HUES48 (cell line): ENCODE measurements around the gene ADGB.
A peak's percentile ranks its signal among the peaks of the same experiment; 100 is the strongest.
"Not testable (repeated sequence)": the region's sequence is repeated elsewhere in the genome, so short reads cannot be mapped to it uniquely, and the experiment has no call there.

Experiments
- H3K27ac ChIP-seq: one replicate; pipeline ENCODE4 v1.7.0; 2013; ENCODE audit warnings: low read depth, low read length, inconsistent platforms
- H3K27me3 ChIP-seq: 2 replicates; pipeline ENCODE4 v1.6.1; 2013; ENCODE audit warnings: mild to moderate bottlenecking, low read length; ENCODE audit not compliant: control insufficient read depth, insufficient read depth
- H3K36me3 ChIP-seq: 2 replicates; pipeline ENCODE4 v1.6.1; 2013; ENCODE audit warnings: low read length; ENCODE audit not compliant: control insufficient read depth, insufficient read depth
- H3K4me1 ChIP-seq: 2 replicates; pipeline ENCODE4 v1.6.1; 2013; ENCODE audit warnings: mild to moderate bottlenecking, low read length; ENCODE audit not compliant: control insufficient read depth, insufficient read depth
- H3K4me3 ChIP-seq: 2 replicates; pipeline ENCODE4 v1.5.1; 2013; ENCODE audit warnings: mild to moderate bottlenecking, low read depth, low read length
- H3K9ac ChIP-seq: 2 replicates; pipeline ENCODE4 v1.6.1; 2013; ENCODE audit warnings: mild to moderate bottlenecking, low read depth, low read length, moderate library complexity
- H3K9me3 ChIP-seq: 2 replicates; pipeline ENCODE4 v1.6.1; 2013; ENCODE audit warnings: low read length; ENCODE audit not compliant: control insufficient read depth, insufficient read depth

The ADGB gene

DNA sequence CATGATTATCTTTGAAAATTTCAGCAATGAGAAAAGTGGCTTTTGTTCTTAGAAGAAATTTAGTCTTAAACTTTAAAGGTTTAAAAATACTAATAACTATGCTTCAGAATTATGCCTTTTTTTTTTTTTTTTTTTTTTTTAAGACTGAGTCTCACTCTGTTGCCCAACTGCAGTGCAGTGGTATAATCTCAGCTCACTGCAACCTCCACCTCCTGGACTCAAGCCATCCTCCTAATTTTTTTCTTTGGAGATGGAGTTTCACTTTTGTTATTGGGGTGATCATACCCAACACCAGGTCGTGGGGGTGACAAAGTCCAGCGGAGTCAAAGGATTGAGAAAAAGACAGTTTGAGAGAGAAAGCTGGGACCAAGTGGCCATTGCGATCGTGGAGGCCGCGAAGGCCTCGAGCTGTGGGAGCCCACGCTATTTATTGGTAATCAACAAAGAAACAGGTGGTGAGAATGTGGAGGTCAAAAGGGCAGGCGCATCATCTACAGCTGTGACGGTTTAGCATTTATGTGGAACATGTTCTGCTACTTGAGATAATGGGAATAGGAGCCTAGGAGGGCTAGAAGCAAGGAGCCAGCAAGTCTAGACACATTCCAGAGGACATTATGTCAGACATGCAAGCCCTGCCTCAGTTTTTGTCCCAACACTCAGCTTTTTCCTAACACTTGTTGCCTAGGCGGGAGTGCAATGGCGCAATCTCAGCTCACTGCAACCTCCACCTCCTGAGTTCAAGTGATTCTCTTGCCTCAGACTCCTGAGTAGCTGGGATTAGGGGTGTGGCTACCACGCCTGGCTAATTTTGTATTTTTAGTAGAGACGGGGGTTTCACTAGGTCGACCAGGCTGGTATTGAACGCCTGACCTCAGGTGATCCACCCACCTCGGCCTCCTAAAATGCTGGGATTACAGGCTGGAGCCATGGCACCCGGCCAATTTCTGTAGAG is 217.0 kb downstream of the ADGB start:
- not testable (repeated sequence) for H3K4me3 ChIP-seq, H3K27me3 ChIP-seq, H3K9ac ChIP-seq, H3K27ac ChIP-seq, H3K9me3 ChIP-seq, H3K36me3 ChIP-seq, H3K4me1 ChIP-seq

DNA sequence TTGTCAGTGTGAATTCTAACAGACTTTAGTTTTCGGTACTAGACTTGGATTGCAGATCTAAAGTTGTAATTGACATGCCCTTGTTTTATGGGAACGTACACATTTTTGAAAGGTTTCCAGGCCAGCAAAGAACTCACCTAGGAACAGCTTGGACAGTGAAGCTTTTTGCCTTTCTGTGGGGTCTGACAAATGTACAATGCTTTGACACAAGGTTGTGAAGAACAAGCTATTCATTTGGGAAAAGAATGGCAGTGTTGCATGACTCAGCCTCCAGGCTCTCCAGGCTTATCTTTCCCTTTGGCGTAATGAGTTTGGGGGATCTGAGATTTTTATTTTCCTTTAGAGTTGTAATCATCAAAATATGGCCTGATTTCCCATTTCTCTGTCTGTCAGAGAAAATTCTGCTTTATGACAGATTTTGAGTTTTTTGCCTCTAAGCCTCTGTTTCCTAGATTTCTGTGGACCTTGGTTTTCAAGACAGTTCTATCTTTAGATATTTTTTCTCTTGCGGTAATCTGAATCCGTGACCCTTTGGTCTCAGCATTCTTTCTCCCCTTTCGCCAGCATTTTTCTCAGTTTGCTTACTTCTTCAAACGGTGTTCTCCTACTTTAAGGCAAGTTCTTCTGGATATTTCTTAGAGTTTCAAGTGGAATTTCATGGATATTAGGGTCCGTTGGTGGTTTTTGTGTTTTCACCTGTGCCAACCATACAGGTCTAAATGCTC is 221.0 kb downstream of the ADGB start:
- H3K9ac ChIP-seq, result no peak overlapping the region
- H3K4me1 ChIP-seq, result no peaks in the 10 kb centered on the region
- H3K9me3 ChIP-seq, result no peaks in the 10 kb centered on the region
- H3K4me3 ChIP-seq, result no peak overlapping the region
- H3K27ac ChIP-seq, result no peak overlapping the region
- H3K36me3 ChIP-seq, result no peaks in the 10 kb centered on the region
- no peaks in the 10 kb centered on the region for H3K27me3 ChIP-seq

DNA sequence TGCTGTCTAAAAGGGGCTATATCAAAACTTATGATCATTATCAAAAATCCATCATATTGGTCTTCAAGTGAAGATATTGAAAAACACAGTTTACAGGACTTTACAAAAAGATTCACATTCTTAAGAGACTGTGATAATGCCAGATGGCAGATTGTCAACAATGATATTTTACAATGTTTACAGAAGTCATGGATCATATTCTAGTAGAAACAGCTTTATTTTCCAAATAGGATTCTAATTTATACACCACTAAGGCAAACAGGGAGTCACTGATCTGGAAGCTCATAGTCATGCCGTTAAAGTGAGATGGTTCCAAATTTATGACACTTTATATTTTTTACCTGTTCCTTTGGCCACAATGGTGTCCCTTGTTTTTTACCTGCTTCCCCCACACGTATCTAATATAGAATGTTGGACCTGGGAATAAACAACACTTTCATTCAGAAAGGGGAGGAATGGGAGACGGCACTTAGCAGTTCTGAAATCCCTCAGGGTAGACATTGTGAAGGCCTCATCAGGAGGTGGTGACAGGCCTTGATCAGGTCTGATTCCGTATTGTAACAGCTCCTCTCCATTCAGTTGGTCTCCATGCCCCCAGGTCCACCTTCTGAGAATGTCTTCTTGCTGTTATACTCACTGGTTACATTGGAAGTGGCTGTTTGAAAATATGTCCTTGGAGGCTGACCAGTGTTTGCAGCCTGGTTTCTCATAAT is 228.6 kb downstream of the ADGB start:
- no peak overlapping the region for H3K4me3 ChIP-seq
- H3K4me1 ChIP-seq, result peaks cover 35% of the 10 kb centered on the region
- H3K36me3 ChIP-seq, result no peaks in the 10 kb centered on the region
- 0 out of 2 replicates have a peak, but pooled peaks cover 3% of the 10 kb centered on the region for H3K9me3 ChIP-seq
- no peak overlapping the region for H3K9ac ChIP-seq
- no peaks in the 10 kb centered on the region for H3K27me3 ChIP-seq
- H3K27ac ChIP-seq, result peak overlapping the region; percentile 38

GRCh38 chr6:146829792-146830565 is 231.2 kb downstream of the ADGB start:
- Histone ChIP-seq H3K4me1 (peaks cover 44% of the 10 kb centered on the region), H3K9me3 (0 out of 2 replicates have a peak, but pooled peaks cover 3% of the 10 kb centered on the region), H3K36me3 (no peaks in the 10 kb centered on the region), H3K9ac (no peak overlapping the region), H3K4me3 (no peak overlapping the region; the same call in 1 of the 2 replicates), H3K27ac (peak overlapping the region; percentile 62), H3K27me3 (no peaks in the 10 kb centered on the region)

GRCh38 chr6:146833157-146833556 is 234.4 kb downstream of the ADGB start:
- 0 out of 2 replicates have a peak, but pooled peaks cover 3% of the 10 kb centered on the region for H3K9me3 ChIP-seq
- peaks cover 39% of the 10 kb centered on the region for H3K4me1 ChIP-seq

GRCh38 chr6:146840216-146840615 is 241.4 kb downstream of the ADGB start:
- Histone ChIP-seq H3K27me3 (no peaks in the 10 kb centered on the region), H3K36me3 (no peaks in the 10 kb centered on the region), H3K9me3 (no peaks in the 10 kb centered on the region; the same call in 1 of the 2 replicates), H3K4me1 (peaks cover 4% of the 10 kb centered on the region; the same call in 1 of the 2 replicates), H3K27ac (peak overlapping the region; percentile 4), H3K4me3 (no peak overlapping the region), H3K9ac (no peak overlapping the region)

More at GRCh38 chr6:146833157-146833556, 234.4 kb downstream of the ADGB start:
- no peak overlapping the region for H3K4me3 ChIP-seq
- no peak overlapping the region for H3K9ac ChIP-seq
- H3K27me3 ChIP-seq, result no peaks in the 10 kb centered on the region
- no peaks in the 10 kb centered on the region for H3K36me3 ChIP-seq
- no peak overlapping the region for H3K27ac ChIP-seq

GRCh38 chr6:146840641-146841040 is 241.9 kb downstream of the ADGB start:
- H3K4me3 ChIP-seq, result no peak overlapping the region
- no peaks in the 10 kb centered on the region; the same call in 1 of the 2 replicates for H3K9me3 ChIP-seq
- no peak overlapping the region for H3K27ac ChIP-seq
- H3K9ac ChIP-seq, result no peak overlapping the region
- H3K4me1 ChIP-seq, result peaks cover 3% of the 10 kb centered on the region; the same call in 1 of the 2 replicates
- no peaks in the 10 kb centered on the region for H3K27me3 ChIP-seq
- H3K36me3 ChIP-seq, result no peaks in the 10 kb centered on the region

DNA sequence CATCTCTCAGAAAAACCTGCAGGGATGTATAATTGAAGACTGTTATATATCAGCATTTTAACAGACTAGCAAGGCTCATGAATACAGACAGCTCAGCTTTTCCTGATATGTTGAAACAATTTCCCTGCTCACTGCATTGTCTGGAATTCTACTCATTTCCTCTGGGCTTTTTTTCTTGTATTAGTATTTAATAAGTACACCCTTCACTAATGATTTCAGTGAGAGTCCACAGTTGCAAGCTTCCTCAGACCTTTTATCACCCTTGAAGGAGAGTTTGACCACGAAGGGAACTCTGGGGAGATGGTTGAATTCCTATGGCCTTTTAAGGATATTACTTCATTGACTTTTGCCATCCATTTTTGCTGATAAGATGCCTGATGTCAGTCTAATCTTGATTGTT is 248.7 kb downstream of the ADGB start:
- no peak overlapping the region for H3K27ac ChIP-seq
- H3K4me3 ChIP-seq, result no peak overlapping the region
- peaks cover 7% of the 10 kb centered on the region; the same call in 1 of the 2 replicates for H3K4me1 ChIP-seq
- no peaks in the 10 kb centered on the region; the same call in 1 of the 2 replicates for H3K9me3 ChIP-seq
- H3K9ac ChIP-seq, result no peak overlapping the region
- H3K36me3 ChIP-seq, result no peaks in the 10 kb centered on the region
- H3K27me3 ChIP-seq, result no peaks in the 10 kb centered on the region

DNA sequence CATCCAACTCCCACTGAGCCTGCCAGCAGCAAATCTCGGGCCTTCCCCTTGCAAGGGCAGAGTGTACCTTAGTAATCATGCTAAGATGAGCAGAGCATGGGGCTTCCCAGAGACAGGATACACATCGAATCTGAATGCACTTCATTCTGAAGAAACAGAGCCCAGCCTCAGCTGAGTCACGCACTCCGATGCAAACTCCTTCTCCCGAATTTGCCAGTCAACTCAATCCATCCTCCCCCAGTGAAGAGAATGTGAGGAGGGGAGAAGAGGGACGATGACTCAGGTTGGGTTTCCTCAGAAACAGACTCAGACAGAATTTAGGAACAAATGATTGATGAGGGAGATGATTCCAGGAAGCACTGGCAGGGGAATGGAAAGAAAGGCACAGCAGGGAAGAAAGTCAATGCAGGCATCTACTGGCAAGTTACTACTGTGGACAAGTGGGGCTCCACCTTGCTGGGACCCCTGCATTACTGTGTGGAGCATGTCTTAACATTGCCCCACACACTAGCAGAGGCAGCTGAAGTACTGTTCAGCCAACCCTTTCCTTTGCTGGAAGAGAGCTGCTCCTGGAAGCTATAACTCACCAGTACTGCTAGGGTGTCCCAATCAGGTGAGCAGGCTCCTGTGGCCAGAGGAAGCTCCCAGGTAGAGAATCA is 251.6 kb downstream of the ADGB start:
- H3K27ac ChIP-seq, result peak overlapping the region; percentile 35
- no peaks in the 10 kb centered on the region for H3K27me3 ChIP-seq
- H3K4me3 ChIP-seq, result no peak overlapping the region
- no peaks in the 10 kb centered on the region for H3K9me3 ChIP-seq
- peaks cover 7% of the 10 kb centered on the region; the same call in 1 of the 2 replicates for H3K4me1 ChIP-seq
- H3K36me3 ChIP-seq, result no peaks in the 10 kb centered on the region
- no peak overlapping the region for H3K9ac ChIP-seq
